Measurements from ENCODE around the gene TBC1D9. TPM values are rescaled to one million over a fixed set of nuclear protein-coding genes. Genes with fewer than 3 reads are reported as not detected.

The TBC1D9 gene
- total RNA-seq, 1 donor from 2014 or later, result 22.4 TPM

GRCh38 chr4:140607852-140608251 lies 148.3 kb downstream of the TBC1D9 start:
- Histone ChIP-seq H3K27ac (ENCODE audit: low read depth, low read length) (no peak overlapping the region), H3K9ac (ENCODE audit: low read depth in 1 of 3, low read length in 3 of 3) (no peak overlapping the region), H3K4me1 (ENCODE audit: control insufficient read depth in 3 of 3, insufficient read depth in 3 of 3, low read length in 3 of 3) (peaks cover 0 to 3% (median 0%) of the 10 kb centered on the region in 3 donors), H3K4me3 (ENCODE audit: low read length in 3 of 3) (no peak overlapping the region), H3K36me3 (ENCODE audit: control insufficient read depth in 3 of 3, insufficient read depth in 3 of 3, low read length in 3 of 3) (no peaks in the 10 kb centered on the region), H3K27me3 (ENCODE audit: control insufficient read depth in 3 of 3, insufficient read depth in 3 of 3, low read length in 3 of 3) (peaks cover 0 to 2% (median 0%) of the 10 kb centered on the region in 3 donors), H3K9me3 (ENCODE audit: control insufficient read depth in 3 of 3, low read length in 3 of 3) (no peaks in the 10 kb centered on the region)

- no peak overlapping the region for H3K27ac ChIP-seq (ENCODE audit: low read depth, low read length)
- no peaks in the 10 kb centered on the region for H3K36me3 ChIP-seq (ENCODE audit: control insufficient read depth in 3 of 3, insufficient read depth in 3 of 3, low read length in 3 of 3)
- H3K9me3 ChIP-seq (ENCODE audit: control insufficient read depth in 3 of 3, low read length in 3 of 3), result no peaks in the 10 kb centered on the region
- no peak overlapping the region for H3K4me3 ChIP-seq (ENCODE audit: low read length in 3 of 3)
- H3K9ac ChIP-seq (ENCODE audit: low read depth in 1 of 3, low read length in 3 of 3), result no peak overlapping the region
- peaks cover 0 to 6% (median 2%) of the 10 kb centered on the region in 3 donors for H3K27me3 ChIP-seq (ENCODE audit: control insufficient read depth in 3 of 3, insufficient read depth in 3 of 3, low read length in 3 of 3)
- peaks cover 0 to 1% (median 0%) of the 10 kb centered on the region in 3 donors for H3K4me1 ChIP-seq (ENCODE audit: control insufficient read depth in 3 of 3, insufficient read depth in 3 of 3, low read length in 3 of 3)
Measured at GRCh38 chr4:140604544-140604943, 151.6 kb downstream of the TBC1D9 start.

- Histone ChIP-seq H3K27me3 (ENCODE audit: control insufficient read depth in 3 of 3, insufficient read depth in 3 of 3, low read length in 3 of 3) (peaks cover 0 to 6% (median 2%) of the 10 kb centered on the region in 3 donors), H3K27ac (ENCODE audit: low read depth, low read length) (no peak overlapping the region), H3K9me3 (ENCODE audit: control insufficient read depth in 3 of 3, low read length in 3 of 3) (no peaks in the 10 kb centered on the region), H3K4me3 (ENCODE audit: low read length in 3 of 3) (no peak overlapping the region), H3K4me1 (ENCODE audit: control insufficient read depth in 3 of 3, insufficient read depth in 3 of 3, low read length in 3 of 3) (no peaks in the 10 kb centered on the region), H3K9ac (ENCODE audit: low read depth in 1 of 3, low read length in 3 of 3) (no peak overlapping the region), H3K36me3 (ENCODE audit: control insufficient read depth in 3 of 3, insufficient read depth in 3 of 3, low read length in 3 of 3) (no peaks in the 10 kb centered on the region)
Measured at GRCh38 chr4:140603286-140603685, 152.9 kb downstream of the TBC1D9 start.

GRCh38 chr4:140602714-140603113 lies 153.5 kb downstream of the TBC1D9 start:
- no peak overlapping the region for H3K27ac ChIP-seq (ENCODE audit: low read depth, low read length)
- no peak overlapping the region for H3K4me3 ChIP-seq (ENCODE audit: low read length in 3 of 3)
- H3K9ac ChIP-seq (ENCODE audit: low read depth in 1 of 3, low read length in 3 of 3), result no peak overlapping the region
- peaks cover 0 to 6% (median 2%) of the 10 kb centered on the region in 3 donors for H3K27me3 ChIP-seq (ENCODE audit: control insufficient read depth in 3 of 3, insufficient read depth in 3 of 3, low read length in 3 of 3)
- no peaks in the 10 kb centered on the region for H3K36me3 ChIP-seq (ENCODE audit: control insufficient read depth in 3 of 3, insufficient read depth in 3 of 3, low read length in 3 of 3)
- no peaks in the 10 kb centered on the region for H3K9me3 ChIP-seq (ENCODE audit: control insufficient read depth in 3 of 3, low read length in 3 of 3)
- no peaks in the 10 kb centered on the region for H3K4me1 ChIP-seq (ENCODE audit: control insufficient read depth in 3 of 3, insufficient read depth in 3 of 3, low read length in 3 of 3)

GRCh38 chr4:140600408-140600807 lies 155.8 kb downstream of the TBC1D9 start:
- peaks cover 0 to 6% (median 0%) of the 10 kb centered on the region in 3 donors for H3K27me3 ChIP-seq (ENCODE audit: control insufficient read depth in 3 of 3, insufficient read depth in 3 of 3, low read length in 3 of 3)
- H3K9me3 ChIP-seq (ENCODE audit: control insufficient read depth in 3 of 3, low read length in 3 of 3), result no peaks in the 10 kb centered on the region
- no peaks in the 10 kb centered on the region for H3K36me3 ChIP-seq (ENCODE audit: control insufficient read depth in 3 of 3, insufficient read depth in 3 of 3, low read length in 3 of 3)
- H3K4me1 ChIP-seq (ENCODE audit: control insufficient read depth in 3 of 3, insufficient read depth in 3 of 3, low read length in 3 of 3), result no peaks in the 10 kb centered on the region
- H3K27ac ChIP-seq (ENCODE audit: low read depth, low read length), result no peak overlapping the region
- no peak overlapping the region for H3K4me3 ChIP-seq (ENCODE audit: low read length in 3 of 3)
- H3K9ac ChIP-seq (ENCODE audit: low read depth in 1 of 3, low read length in 3 of 3), result no peak overlapping the region

- H3K9ac ChIP-seq (ENCODE audit: low read depth in 1 of 3, low read length in 3 of 3), result no peak overlapping the region
- no peaks in the 10 kb centered on the region for H3K36me3 ChIP-seq (ENCODE audit: control insufficient read depth in 3 of 3, insufficient read depth in 3 of 3, low read length in 3 of 3)
- H3K27ac ChIP-seq (ENCODE audit: low read depth, low read length), result no peak overlapping the region
- H3K9me3 ChIP-seq (ENCODE audit: control insufficient read depth in 3 of 3, low read length in 3 of 3), result no peaks in the 10 kb centered on the region
- H3K4me3 ChIP-seq (ENCODE audit: low read length in 3 of 3), result no peak overlapping the region
- no peaks in the 10 kb centered on the region for H3K4me1 ChIP-seq (ENCODE audit: control insufficient read depth in 3 of 3, insufficient read depth in 3 of 3, low read length in 3 of 3)
- no peaks in the 10 kb centered on the region for H3K27me3 ChIP-seq (ENCODE audit: control insufficient read depth in 3 of 3, insufficient read depth in 3 of 3, low read length in 3 of 3)
Measured at GRCh38 chr4:140595065-140595464, 161.1 kb downstream of the TBC1D9 start.

- H3K27ac ChIP-seq (ENCODE audit: low read depth, low read length), result no peak overlapping the region
Measured at GRCh38 chr4:140584439-140584838, 171.7 kb downstream of the TBC1D9 start.

GRCh38 chr4:140581078-140581477 lies 175.1 kb downstream of the TBC1D9 start:
- Histone ChIP-seq H3K4me3 (ENCODE audit: low read length in 3 of 3) (no peak overlapping the region), H3K36me3 (ENCODE audit: control insufficient read depth in 3 of 3, insufficient read depth in 3 of 3, low read length in 3 of 3) (no peaks in the 10 kb centered on the region), H3K4me1 (ENCODE audit: control insufficient read depth in 3 of 3, insufficient read depth in 3 of 3, low read length in 3 of 3) (no peaks in the 10 kb centered on the region), H3K27ac (ENCODE audit: low read depth, low read length) (no peak overlapping the region), H3K27me3 (ENCODE audit: control insufficient read depth in 3 of 3, insufficient read depth in 3 of 3, low read length in 3 of 3) (peaks cover 10 to 23% (median 21%) of the 10 kb centered on the region in 3 donors), H3K9ac (ENCODE audit: low read depth in 1 of 3, low read length in 3 of 3) (no peak overlapping the region), H3K9me3 (ENCODE audit: control insufficient read depth in 3 of 3, low read length in 3 of 3) (no peaks in the 10 kb centered on the region)

More at GRCh38 chr4:140584439-140584838, 171.7 kb downstream of the TBC1D9 start:
- Histone ChIP-seq H3K36me3 (ENCODE audit: control insufficient read depth in 3 of 3, insufficient read depth in 3 of 3, low read length in 3 of 3) (no peaks in the 10 kb centered on the region), H3K27me3 (ENCODE audit: control insufficient read depth in 3 of 3, insufficient read depth in 3 of 3, low read length in 3 of 3) (peaks cover 2 to 7% (median 3%) of the 10 kb centered on the region in 3 donors), H3K9me3 (ENCODE audit: control insufficient read depth in 3 of 3, low read length in 3 of 3) (no peaks in the 10 kb centered on the region), H3K4me3 (ENCODE audit: low read length in 3 of 3) (no peak overlapping the region), H3K9ac (ENCODE audit: low read depth in 1 of 3, low read length in 3 of 3) (no peak overlapping the region), H3K4me1 (ENCODE audit: control insufficient read depth in 3 of 3, insufficient read depth in 3 of 3, low read length in 3 of 3) (no peaks in the 10 kb centered on the region)

GRCh38 chr4:140579278-140579677 lies 176.9 kb downstream of the TBC1D9 start:
- Histone ChIP-seq H3K9ac (ENCODE audit: low read depth in 1 of 3, low read length in 3 of 3) (no peak overlapping the region), H3K27ac (ENCODE audit: low read depth, low read length) (no peak overlapping the region), H3K4me1 (ENCODE audit: control insufficient read depth in 3 of 3, insufficient read depth in 3 of 3, low read length in 3 of 3) (no peaks in the 10 kb centered on the region), H3K36me3 (ENCODE audit: control insufficient read depth in 3 of 3, insufficient read depth in 3 of 3, low read length in 3 of 3) (no peaks in the 10 kb centered on the region), H3K9me3 (ENCODE audit: control insufficient read depth in 3 of 3, low read length in 3 of 3) (no peaks in the 10 kb centered on the region), H3K27me3 (ENCODE audit: control insufficient read depth in 3 of 3, insufficient read depth in 3 of 3, low read length in 3 of 3) (peaks cover 10 to 23% (median 21%) of the 10 kb centered on the region in 3 donors), H3K4me3 (ENCODE audit: low read length in 3 of 3) (no peak overlapping the region)

GRCh38 chr4:140575489-140575888 lies 180.7 kb downstream of the TBC1D9 start:
- Histone ChIP-seq H3K36me3 (ENCODE audit: control insufficient read depth in 3 of 3, insufficient read depth in 3 of 3, low read length in 3 of 3) (no peaks in the 10 kb centered on the region), H3K27me3 (ENCODE audit: control insufficient read depth in 3 of 3, insufficient read depth in 3 of 3, low read length in 3 of 3) (peaks cover 17 to 34% (median 23%) of the 10 kb centered on the region in 3 donors), H3K9ac (ENCODE audit: low read depth in 1 of 3, low read length in 3 of 3) (no peak overlapping the region)

More at GRCh38 chr4:140575489-140575888, 180.7 kb downstream of the TBC1D9 start:
- no peak overlapping the region for H3K27ac ChIP-seq (ENCODE audit: low read depth, low read length)
- H3K4me3 ChIP-seq (ENCODE audit: low read length in 3 of 3), result no peak overlapping the region
- peaks cover 5 to 6% (median 5%) of the 10 kb centered on the region in 3 donors for H3K9me3 ChIP-seq (ENCODE audit: control insufficient read depth in 3 of 3, low read length in 3 of 3)
- H3K4me1 ChIP-seq (ENCODE audit: control insufficient read depth in 3 of 3, insufficient read depth in 3 of 3, low read length in 3 of 3), result no peaks in the 10 kb centered on the region

Measured in skeletal muscle tissue (tissue), 4 donors.